Fibroblast of mammary gland (primary cell): ENCODE data around the gene PADI3.

Experiments used
- DNase-seq: peaks from one replicate; pipeline ENCODE4 v3.0.0-alpha.2; 2010; ENCODE audit warnings: low read depth
- H3K4me3 ChIP-seq: 2 replicates; pipeline ENCODE4 v1.5.1; 2011; ENCODE audit warnings: low read depth, mild to moderate bottlenecking, low read length, moderate library complexity; ENCODE audit not compliant: control insufficient read depth
- TF ChIP-seq, protein P1 (sequence below): conservative IDR thresholded peaks from 2 replicates; pipeline ENCODE4 v1.5.1; 2011; ENCODE audit warnings: low read depth, low read length, inconsistent platforms; ENCODE audit not compliant: control insufficient read depth, insufficient read depth

The PADI3 gene, protein sequence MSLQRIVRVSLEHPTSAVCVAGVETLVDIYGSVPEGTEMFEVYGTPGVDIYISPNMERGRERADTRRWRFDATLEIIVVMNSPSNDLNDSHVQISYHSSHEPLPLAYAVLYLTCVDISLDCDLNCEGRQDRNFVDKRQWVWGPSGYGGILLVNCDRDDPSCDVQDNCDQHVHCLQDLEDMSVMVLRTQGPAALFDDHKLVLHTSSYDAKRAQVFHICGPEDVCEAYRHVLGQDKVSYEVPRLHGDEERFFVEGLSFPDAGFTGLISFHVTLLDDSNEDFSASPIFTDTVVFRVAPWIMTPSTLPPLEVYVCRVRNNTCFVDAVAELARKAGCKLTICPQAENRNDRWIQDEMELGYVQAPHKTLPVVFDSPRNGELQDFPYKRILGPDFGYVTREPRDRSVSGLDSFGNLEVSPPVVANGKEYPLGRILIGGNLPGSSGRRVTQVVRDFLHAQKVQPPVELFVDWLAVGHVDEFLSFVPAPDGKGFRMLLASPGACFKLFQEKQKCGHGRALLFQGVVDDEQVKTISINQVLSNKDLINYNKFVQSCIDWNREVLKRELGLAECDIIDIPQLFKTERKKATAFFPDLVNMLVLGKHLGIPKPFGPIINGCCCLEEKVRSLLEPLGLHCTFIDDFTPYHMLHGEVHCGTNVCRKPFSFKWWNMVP

DNA sequence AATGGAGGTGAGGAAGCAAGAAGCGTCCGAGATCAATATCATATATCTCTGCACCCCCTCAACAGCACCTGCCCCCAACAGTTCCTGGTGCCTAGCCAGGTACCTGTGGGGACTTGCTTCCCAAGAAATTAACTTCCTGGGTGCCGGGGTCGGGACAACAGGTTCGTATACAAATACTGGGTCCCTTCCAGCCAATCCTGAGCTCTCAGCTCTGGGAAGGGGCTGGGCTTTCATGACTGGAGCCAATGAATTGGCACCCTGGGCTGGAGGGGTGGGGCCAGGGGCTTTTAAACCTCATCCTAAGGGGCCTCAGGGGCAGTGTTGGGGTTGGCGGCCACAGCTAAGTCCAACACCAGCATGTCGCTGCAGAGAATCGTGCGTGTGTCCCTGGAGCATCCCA lies at the start of gene PADI3:
PADI3 (plus strand) TSS at position 318 of the 400 bp plus-strand sequence; CDS start at position 358, 40 bp downstream.
- no peak for DNase-seq
- TF ChIP-seq, protein P1, sequence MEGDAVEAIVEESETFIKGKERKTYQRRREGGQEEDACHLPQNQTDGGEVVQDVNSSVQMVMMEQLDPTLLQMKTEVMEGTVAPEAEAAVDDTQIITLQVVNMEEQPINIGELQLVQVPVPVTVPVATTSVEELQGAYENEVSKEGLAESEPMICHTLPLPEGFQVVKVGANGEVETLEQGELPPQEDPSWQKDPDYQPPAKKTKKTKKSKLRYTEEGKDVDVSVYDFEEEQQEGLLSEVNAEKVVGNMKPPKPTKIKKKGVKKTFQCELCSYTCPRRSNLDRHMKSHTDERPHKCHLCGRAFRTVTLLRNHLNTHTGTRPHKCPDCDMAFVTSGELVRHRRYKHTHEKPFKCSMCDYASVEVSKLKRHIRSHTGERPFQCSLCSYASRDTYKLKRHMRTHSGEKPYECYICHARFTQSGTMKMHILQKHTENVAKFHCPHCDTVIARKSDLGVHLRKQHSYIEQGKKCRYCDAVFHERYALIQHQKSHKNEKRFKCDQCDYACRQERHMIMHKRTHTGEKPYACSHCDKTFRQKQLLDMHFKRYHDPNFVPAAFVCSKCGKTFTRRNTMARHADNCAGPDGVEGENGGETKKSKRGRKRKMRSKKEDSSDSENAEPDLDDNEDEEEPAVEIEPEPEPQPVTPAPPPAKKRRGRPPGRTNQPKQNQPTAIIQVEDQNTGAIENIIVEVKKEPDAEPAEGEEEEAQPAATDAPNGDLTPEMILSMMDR: no peak
- H3K4me3 ChIP-seq: no peak within 1 kb of the TSS

DNA sequence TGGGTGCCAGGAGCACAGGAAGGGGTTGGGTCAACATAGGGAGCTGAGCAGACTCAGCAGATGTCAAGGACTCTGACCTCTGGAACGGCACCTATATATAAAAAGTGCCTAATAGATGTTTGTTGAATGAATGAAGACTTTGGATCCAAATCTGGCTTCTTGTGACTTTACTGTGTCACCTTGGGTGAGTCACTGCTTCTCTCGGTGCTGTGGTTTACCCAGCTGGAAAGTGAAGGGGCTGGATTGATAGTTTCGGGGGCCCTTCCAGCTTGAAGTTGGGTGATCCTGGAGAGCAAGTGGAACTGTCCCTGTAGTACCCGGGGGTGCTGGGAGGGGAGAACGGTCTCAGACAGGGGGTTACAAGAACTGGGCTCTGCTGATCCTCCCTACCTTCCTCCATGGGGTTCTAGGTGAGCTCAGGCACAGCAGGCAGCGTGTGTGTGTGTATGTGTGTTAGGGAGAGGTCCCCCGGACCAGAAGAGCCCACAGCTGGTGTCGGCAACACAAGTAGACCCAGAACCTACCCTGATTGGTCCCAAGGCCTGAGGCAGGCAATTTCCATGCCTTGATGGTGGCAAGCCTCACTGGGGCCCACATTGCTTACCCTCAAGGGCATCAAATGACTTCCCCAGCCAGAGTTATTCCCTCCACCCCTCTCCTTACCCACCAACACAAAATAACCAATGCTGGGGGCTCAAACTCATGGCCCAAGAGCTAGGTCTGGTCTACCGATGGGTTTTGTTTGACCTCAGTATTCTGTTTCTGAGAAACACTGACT lies 49.4 kb upstream of the PADI3 start:
- TF ChIP-seq, protein P1: no peak
- no peak overlapping the region for H3K4me3 ChIP-seq
- no peak for DNase-seq

DNA sequence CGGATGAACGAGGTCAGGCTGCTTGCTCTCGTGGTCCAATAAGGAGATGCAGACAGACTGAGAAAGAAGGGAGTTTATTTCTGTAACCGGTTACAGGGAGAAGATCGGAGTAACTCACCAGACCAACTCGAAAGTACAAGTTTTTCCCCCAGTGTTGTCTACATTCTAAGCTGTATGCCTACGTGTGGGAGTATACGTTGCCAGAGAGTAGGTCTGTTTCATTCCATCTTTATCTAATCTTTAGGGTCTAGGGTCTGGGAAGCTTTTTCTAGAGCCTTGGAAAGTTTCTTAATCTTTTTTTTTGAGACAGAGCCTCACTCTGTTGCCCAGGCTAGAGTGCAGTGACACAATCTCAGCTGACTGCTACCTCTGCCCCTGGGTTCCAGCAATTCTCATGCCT lies 48.7 kb upstream of the PADI3 start:
- no peak for DNase-seq
- no peak overlapping the region for H3K4me3 ChIP-seq
- TF ChIP-seq, protein P1: no peak

DNA sequence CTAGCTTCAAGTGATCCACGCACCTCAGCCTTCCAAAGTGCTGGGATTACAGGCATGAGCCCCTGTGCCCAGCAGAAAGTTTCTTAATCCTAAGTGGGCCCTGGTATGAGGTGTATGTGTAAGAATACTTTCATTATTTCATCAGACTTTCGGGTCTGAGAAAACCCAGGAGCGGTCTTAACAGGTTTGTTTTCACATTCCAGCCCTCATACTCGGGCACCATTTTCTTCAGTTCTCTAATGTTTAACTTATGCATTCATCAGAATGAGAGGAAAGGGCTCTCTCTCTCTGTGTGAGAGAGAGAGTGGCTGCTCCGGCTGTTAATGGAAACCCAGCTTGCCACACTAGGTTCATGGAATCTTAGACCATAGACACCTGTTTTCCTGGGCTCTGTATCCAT lies 48.1 kb upstream of the PADI3 start:
- DNase-seq: no peak

DNA sequence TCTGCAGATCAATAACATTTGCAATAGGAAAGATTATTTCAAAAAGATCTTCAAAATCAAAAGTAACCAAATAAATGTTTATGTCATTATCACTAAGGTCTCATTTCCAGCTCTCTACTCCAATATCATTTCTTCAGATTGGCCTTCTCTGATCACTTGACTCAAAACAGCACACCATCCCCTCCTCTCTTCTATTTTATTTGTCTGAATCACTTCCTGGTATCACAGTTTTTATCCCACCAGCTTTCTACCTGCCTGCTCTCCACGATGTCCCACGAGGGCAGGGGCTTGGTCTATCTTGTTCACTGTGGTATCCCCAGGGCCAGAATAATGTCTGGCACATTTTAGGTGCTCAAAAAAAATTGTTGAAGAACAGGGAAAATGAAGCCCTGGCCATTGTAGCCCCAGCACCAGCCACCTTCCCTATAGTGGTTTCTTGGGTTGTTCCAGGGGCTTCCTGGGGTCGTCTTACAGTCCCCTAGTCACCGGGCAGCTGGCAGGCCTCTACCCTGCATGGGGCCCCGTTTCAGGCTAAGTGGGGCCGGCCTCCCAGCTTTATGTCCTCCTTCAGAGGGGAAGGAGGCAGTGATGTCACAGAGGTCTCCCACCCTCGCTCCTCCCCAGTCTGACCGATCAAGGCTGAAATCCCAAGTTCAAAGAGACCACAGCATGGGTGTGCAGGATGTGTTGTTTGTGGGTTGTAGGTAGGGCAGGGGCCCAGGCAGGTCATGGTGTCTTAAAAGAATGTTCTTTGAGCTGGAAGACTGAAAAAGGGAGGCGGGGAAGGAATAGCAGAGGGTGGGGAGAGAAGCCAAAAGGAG lies 47.5 kb upstream of the PADI3 start:
- DNase-seq: no peak

More for the DNA sequence above, 48.1 kb upstream of the PADI3 start:
- TF ChIP-seq, protein P1: no peak
- H3K4me3 ChIP-seq: no peak overlapping the region

More for the DNA sequence above, 47.5 kb upstream of the PADI3 start:
- TF ChIP-seq, protein P1: no peak
- H3K4me3 ChIP-seq: no peak overlapping the region
